ENCODE data around the gene SETBP1.

GRCh38 chr18:44767807-44768206 lies 87.1 kb downstream of the SETBP1 start:
- no peak for TF ChIP-seq CTCF (IDR thresholded peaks at IDR 0.05)
- TF ChIP-seq POLR2A (IDR thresholded peaks at IDR 0.05), result no peak
